Neural cell (in vitro differentiated cells): ENCODE measurements around the gene FGD6. TPM values are rescaled to one million over a fixed set of nuclear protein-coding genes. Genes with fewer than 3 reads are reported as not detected.

Source experiments
- H2AFZ ChIP-seq: fragments of 200-600, 300-800 bp; sonication (generic), shearing (Covaris generic); 2 replicates; pipeline ENCODE4 v1.6.0; 2014; ENCODE audit warnings: low read depth, mild to moderate bottlenecking, antibody characterized with exemption, low read length, moderate library complexity
- H3F3A ChIP-seq: fragments of 200-600 bp; shearing (Covaris generic); 2 replicates; pipeline ENCODE4 v1.6.1; 2016; ENCODE audit warnings: mild to moderate bottlenecking, moderate library complexity, mixed read lengths, antibody characterized with exemption, low read length; ENCODE audit not compliant: insufficient read depth, poor library complexity, severe bottlenecking
- H3K27ac ChIP-seq: fragments of 200-600, 300-800 bp; sonication (generic), shearing (Covaris generic); 2 replicates; pipeline ENCODE4 v1.5.1; 2014; ENCODE audit warnings: mild to moderate bottlenecking, low read length, moderate library complexity
- H3K27me3 ChIP-seq: fragments of 300-800, 200-600 bp; sonication (generic), shearing (Covaris generic); 2 replicates; pipeline ENCODE4 v1.6.0; 2014; ENCODE audit warnings: mild to moderate bottlenecking, low read depth, low read length, moderate library complexity; ENCODE audit not compliant: insufficient read depth
- H3K36me3 ChIP-seq: fragments of 300-800, 200-600 bp; sonication (generic), shearing (Covaris generic); 2 replicates; pipeline ENCODE4 v1.5.1; 2014; ENCODE audit warnings: mild to moderate bottlenecking, antibody characterized with exemption, low read length, moderate library complexity; ENCODE audit not compliant: insufficient read depth
- H3K4me2 ChIP-seq: fragments of 300-800, 200-600 bp; sonication (generic), shearing (Covaris generic); 2 replicates; pipeline ENCODE4 v1.6.0; 2014; ENCODE audit warnings: mild to moderate bottlenecking, low read length
- H3K4me3 ChIP-seq: fragments of 300-800, 200-600 bp; sonication (generic), shearing (Covaris generic); 2 replicates; pipeline ENCODE4 v1.5.1; 2014; ENCODE audit warnings: mild to moderate bottlenecking, low read length, moderate library complexity
- H3K79me2 ChIP-seq: fragments of 200-600 bp; shearing (Covaris generic); replicated peaks from 2 replicates; pipeline ENCODE4 v1.6.0; 2014; ENCODE audit warnings: mild to moderate bottlenecking, low read length, moderate library complexity; ENCODE audit not compliant: insufficient read depth
- H3K9ac ChIP-seq: fragments of 300-800, 200-600 bp; sonication (generic), shearing (Covaris generic); 2 replicates; pipeline ENCODE4 v1.6.1; 2016; ENCODE audit warnings: mild to moderate bottlenecking, low read length, mixed read lengths
- H3K9me2 ChIP-seq: fragments of 200-600 bp; shearing (Covaris generic); 2 replicates; pipeline ENCODE4 v1.6.1; 2016; ENCODE audit warnings: mild to moderate bottlenecking, low read length, mixed read lengths; ENCODE audit not compliant: insufficient read depth
- H3K9me3 ChIP-seq: fragments of 200-600, 300-800 bp; sonication (generic), shearing (Covaris generic); 2 replicates; pipeline ENCODE4 v1.6.1; 2016; ENCODE audit warnings: mild to moderate bottlenecking, mixed run types, low read length, moderate library complexity, mixed read lengths
- H4K20me1 ChIP-seq: fragments of 200-600 bp; shearing (Covaris generic); 2 replicates; pipeline ENCODE4 v1.6.1; 2016; ENCODE audit warnings: mild to moderate bottlenecking, mixed run types; ENCODE audit not compliant: insufficient read depth
- EP300 ChIP-seq: fragments of 450-650 bp; conservative IDR thresholded peaks from 2 replicates; pipeline ENCODE4 v1.6.1; 2014; ENCODE audit warnings: antibody characterized with exemption, mild to moderate bottlenecking, moderate library complexity; ENCODE audit not compliant: poor library complexity, severe bottlenecking
- EZH2 ChIP-seq: fragments of 200-600, 300-800 bp; shearing (Covaris generic), sonication (generic); IDR thresholded peaks from 2 replicates; pipeline ENCODE4 v1.6.1; 2014; ENCODE audit warnings: antibody characterized with exemption, low read length, borderline replicate concordance, mild to moderate bottlenecking; ENCODE audit not compliant: insufficient read depth, poor library complexity, severe bottlenecking
- MXI1 ChIP-seq: fragments of 450-650 bp; conservative IDR thresholded peaks from 2 replicates; pipeline ENCODE4 v1.6.1; 2014; ENCODE audit warnings: antibody characterized with exemption, mild to moderate bottlenecking; ENCODE audit not compliant: poor library complexity, severe bottlenecking
- POLR2AphosphoS5 ChIP-seq: IDR thresholded peaks from 2 replicates; pipeline ENCODE4 v1.6.1; 2012
- RAD21 ChIP-seq: fragments of 450-650 bp; conservative IDR thresholded peaks from 2 replicates; pipeline ENCODE4 v1.6.1; 2014; ENCODE audit warnings: antibody characterized with exemption, mild to moderate bottlenecking, moderate library complexity
- REST ChIP-seq: IDR thresholded peaks from 2 replicates; pipeline ENCODE4 v1.6.1; 2012; ENCODE audit warnings: borderline replicate concordance
- SMC3 ChIP-seq: fragments of 450-650 bp; conservative IDR thresholded peaks from 2 replicates; pipeline ENCODE4 v1.6.1; 2014; ENCODE audit warnings: antibody characterized with exemption, mild to moderate bottlenecking, moderate library complexity; ENCODE audit not compliant: poor library complexity
- TAF1 ChIP-seq: IDR thresholded peaks from 2 replicates; pipeline ENCODE4 v1.6.1; 2012; ENCODE audit warnings: low read depth
- polyA plus RNA-seq: library from polyadenylated mRNA; depleted of rRNA; stranded (reverse); fragments of >200 nt; gene quantifications from 2 replicates; pipeline ENCODE4 v1.2.3, GENCODE V29; 2014
- TF ChIP-seq, protein P1 (sequence below): fragments of 450-650 bp; IDR thresholded peaks from 2 replicates; pipeline ENCODE4 v1.5.1; 2014; ENCODE audit warnings: antibody characterized with exemption, mild to moderate bottlenecking, moderate library complexity; ENCODE audit not compliant: poor library complexity, severe bottlenecking

The FGD6 gene
- polyA plus RNA-seq, 1 donor from 2014 or later, result 4.6 TPM

DNA sequence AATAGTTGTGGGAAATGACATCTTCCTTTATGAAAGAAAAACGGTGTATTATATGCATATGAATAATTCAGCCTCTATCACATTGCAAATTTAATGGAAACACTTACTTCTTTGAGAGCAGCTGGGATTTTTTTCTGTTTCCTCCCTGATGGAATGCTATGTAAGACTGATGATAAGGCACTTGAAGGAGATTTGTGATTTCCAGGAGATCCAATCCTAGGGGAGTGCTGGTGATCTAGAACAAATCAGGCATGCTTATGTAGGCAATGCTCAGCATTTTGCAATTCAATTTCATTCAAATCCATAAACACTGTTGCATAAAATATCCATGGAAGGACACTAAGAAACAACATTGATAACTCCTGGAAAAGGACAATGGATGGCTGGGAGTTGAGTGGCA, 127.8 kb downstream of the FGD6 start:
- H3K9me2 ChIP-seq, result no peaks in the 10 kb centered on the region
- peak; percentile 10 for TF ChIP-seq EP300
- no peak for TF ChIP-seq SMC3
- H3K9me3 ChIP-seq, result no peaks in the 10 kb centered on the region
- H3F3A ChIP-seq, result no peaks in the 10 kb centered on the region
- H4K20me1 ChIP-seq, result no peaks in the 10 kb centered on the region
- no peak overlapping the region for H2AFZ ChIP-seq
- no peaks in the 10 kb centered on the region for H3K79me2 ChIP-seq
- no peak overlapping the region for H3K4me2 ChIP-seq
- peak overlapping the region; percentile 64 for H3K27ac ChIP-seq
- H3K36me3 ChIP-seq, result peaks cover 5% of the 10 kb centered on the region
- no peaks in the 10 kb centered on the region for H3K27me3 ChIP-seq
- no peak overlapping the region for H3K9ac ChIP-seq
- H3K4me3 ChIP-seq, result peak overlapping the region; percentile 21

- Histone ChIP-seq H3K9ac (no peak overlapping the region), H3K9me3 (no peaks in the 10 kb centered on the region), H3F3A (no peaks in the 10 kb centered on the region), H3K27me3 (no peaks in the 10 kb centered on the region), H3K36me3 (peaks cover 5% of the 10 kb centered on the region), H2AFZ (no peak overlapping the region), H4K20me1 (no peaks in the 10 kb centered on the region), H3K9me2 (no peaks in the 10 kb centered on the region), H3K4me3 (no peak overlapping the region), H3K79me2 (no peaks in the 10 kb centered on the region), H3K4me2 (no peak overlapping the region), H3K27ac (peak overlapping the region; percentile 64)
- TF ChIP-seq POLR2AphosphoS5, result no peak
- no peak for TF ChIP-seq SMC3
- TF ChIP-seq, protein P1, sequence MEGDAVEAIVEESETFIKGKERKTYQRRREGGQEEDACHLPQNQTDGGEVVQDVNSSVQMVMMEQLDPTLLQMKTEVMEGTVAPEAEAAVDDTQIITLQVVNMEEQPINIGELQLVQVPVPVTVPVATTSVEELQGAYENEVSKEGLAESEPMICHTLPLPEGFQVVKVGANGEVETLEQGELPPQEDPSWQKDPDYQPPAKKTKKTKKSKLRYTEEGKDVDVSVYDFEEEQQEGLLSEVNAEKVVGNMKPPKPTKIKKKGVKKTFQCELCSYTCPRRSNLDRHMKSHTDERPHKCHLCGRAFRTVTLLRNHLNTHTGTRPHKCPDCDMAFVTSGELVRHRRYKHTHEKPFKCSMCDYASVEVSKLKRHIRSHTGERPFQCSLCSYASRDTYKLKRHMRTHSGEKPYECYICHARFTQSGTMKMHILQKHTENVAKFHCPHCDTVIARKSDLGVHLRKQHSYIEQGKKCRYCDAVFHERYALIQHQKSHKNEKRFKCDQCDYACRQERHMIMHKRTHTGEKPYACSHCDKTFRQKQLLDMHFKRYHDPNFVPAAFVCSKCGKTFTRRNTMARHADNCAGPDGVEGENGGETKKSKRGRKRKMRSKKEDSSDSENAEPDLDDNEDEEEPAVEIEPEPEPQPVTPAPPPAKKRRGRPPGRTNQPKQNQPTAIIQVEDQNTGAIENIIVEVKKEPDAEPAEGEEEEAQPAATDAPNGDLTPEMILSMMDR, result no peak
- no peak for TF ChIP-seq REST
- no peak for TF ChIP-seq TAF1
- TF ChIP-seq EZH2, result no peak
- no peak for TF ChIP-seq MXI1
- no peak for TF ChIP-seq RAD21
- TF ChIP-seq EP300, result no peak
These were observed 128.9 kb downstream of the FGD6 start for GRCh38 chr12:95088379-95088778.

- no peaks in the 10 kb centered on the region for H3K36me3 ChIP-seq
- H3K4me2 ChIP-seq, result no peak overlapping the region
- no peaks in the 10 kb centered on the region for H3K79me2 ChIP-seq
- H3K4me3 ChIP-seq, result no peak overlapping the region
- no peak overlapping the region for H3K9ac ChIP-seq
- H4K20me1 ChIP-seq, result no peaks in the 10 kb centered on the region
- no peaks in the 10 kb centered on the region for H3K9me3 ChIP-seq
- H3K27ac ChIP-seq, result no peak overlapping the region
- no peaks in the 10 kb centered on the region for H3K9me2 ChIP-seq
- no peak overlapping the region for H2AFZ ChIP-seq
- TF ChIP-seq EZH2 (no peak), MXI1 (no peak), POLR2AphosphoS5 (no peak), TAF1 (no peak), EP300 (no peak), REST (no peak), RAD21 (no peak), SMC3 (no peak)
- TF ChIP-seq, protein P1, result no peak
- no peaks in the 10 kb centered on the region for H3F3A ChIP-seq
- no peaks in the 10 kb centered on the region for H3K27me3 ChIP-seq
These were observed 131.7 kb downstream of the FGD6 start for GRCh38 chr12:95085612-95086011.
